ENCODE results near the gene MRGPRX3. TPM values are rescaled to one million over a fixed set of nuclear protein-coding genes. Genes with fewer than 3 reads are reported as not detected.

MRGPRX3 gene
- polyA plus RNA-seq, 4 donors: not detected

GRCh38 chr11:18140145-18140544 is 7.8 kb downstream of the MRGPRX3 start:
- FAIRE-seq (no peak), DNase-seq (no peak)
- WGBS, 3 donors: 89 to 96% (median 94%) methylated on average over 2 of the region's 2 CpGs
- H3K4me3 ChIP-seq (ENCODE audit: low read depth in 1 of 3, low read length in 3 of 3): no peak overlapping the region
- no peaks in the 10 kb centered on the region for H3K36me3 ChIP-seq (ENCODE audit: control insufficient read depth in 3 of 3, insufficient read depth in 2 of 3, low read depth in 1 of 3, low read length in 3 of 3)
- H3K9me3 ChIP-seq (ENCODE audit: control insufficient read depth in 2 of 2, insufficient read depth in 1 of 2, low read depth in 1 of 2, low read length in 1 of 2): no peaks in the 10 kb centered on the region
- H3K4me1 ChIP-seq (ENCODE audit: control insufficient read depth in 3 of 3, insufficient read depth in 2 of 3, low read depth in 1 of 3, low read length in 2 of 3): no peaks in the 10 kb centered on the region
- peaks cover 0 to 10% (median 0%) of the 10 kb centered on the region in 3 donors for H3K27me3 ChIP-seq (ENCODE audit: control insufficient read depth in 3 of 3, insufficient read depth in 3 of 3, low read length in 3 of 3)
- no peak overlapping the region for H3K27ac ChIP-seq (ENCODE audit: low read depth in 1 of 3, low read length in 2 of 3)

DNA sequence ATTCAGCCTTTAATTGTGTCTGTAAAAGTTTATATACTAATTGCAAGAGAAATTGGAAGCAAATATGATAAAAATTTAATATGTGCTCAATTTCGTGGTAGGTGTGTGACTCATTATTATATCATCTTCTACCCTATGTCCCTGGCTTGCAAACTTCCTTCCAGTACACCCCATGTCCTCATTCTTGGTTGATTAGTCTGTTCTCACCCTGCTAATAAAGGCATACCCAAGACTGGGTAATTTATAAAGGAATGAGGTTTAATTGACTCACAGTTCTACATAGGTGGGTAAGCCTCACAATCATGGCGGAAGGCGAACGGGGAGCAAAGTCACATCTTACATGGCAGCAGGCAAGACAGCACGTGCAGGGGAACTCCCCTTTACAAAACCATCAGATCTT is 11.9 kb downstream of the MRGPRX3 start:
- no peak for FAIRE-seq
- no peaks in the 10 kb centered on the region for H3K4me1 ChIP-seq (ENCODE audit: control insufficient read depth in 3 of 3, insufficient read depth in 2 of 3, low read depth in 1 of 3, low read length in 2 of 3)
- no peak for DNase-seq
- H3K4me3 ChIP-seq (ENCODE audit: low read depth in 1 of 3, low read length in 3 of 3): no peak overlapping the region
- H3K27ac ChIP-seq (ENCODE audit: low read depth in 1 of 3, low read length in 2 of 3): no peak overlapping the region
- H3K9me3 ChIP-seq (ENCODE audit: control insufficient read depth in 2 of 2, insufficient read depth in 1 of 2, low read depth in 1 of 2, low read length in 1 of 2): no peaks in the 10 kb centered on the region
- 62 to 70% (median 66%) methylated on average over 5 of the region's 5 CpGs for WGBS, 3 donors
- H3K27me3 ChIP-seq (ENCODE audit: control insufficient read depth in 3 of 3, insufficient read depth in 3 of 3, low read length in 3 of 3): peaks cover 0 to 10% (median 0%) of the 10 kb centered on the region in 3 donors
- H3K36me3 ChIP-seq (ENCODE audit: control insufficient read depth in 3 of 3, insufficient read depth in 2 of 3, low read depth in 1 of 3, low read length in 3 of 3): no peaks in the 10 kb centered on the region

GRCh38 chr11:18145025-18145424 is 12.7 kb downstream of the MRGPRX3 start:
- H3K4me3 ChIP-seq (ENCODE audit: low read depth in 1 of 3, low read length in 3 of 3): no peak overlapping the region
- peaks cover 0 to 6% (median 3%) of the 10 kb centered on the region in 3 donors for H3K27me3 ChIP-seq (ENCODE audit: control insufficient read depth in 3 of 3, insufficient read depth in 3 of 3, low read length in 3 of 3)
- 40 to 67% (median 57%) methylated on average over 2 of the region's 2 CpGs for WGBS, 3 donors
- DNase-seq (peak in 1 of 2 donors; percentile 3), FAIRE-seq (no peak)
- no peaks in the 10 kb centered on the region for H3K9me3 ChIP-seq (ENCODE audit: control insufficient read depth in 2 of 2, insufficient read depth in 1 of 2, low read depth in 1 of 2, low read length in 1 of 2)
- H3K4me1 ChIP-seq (ENCODE audit: control insufficient read depth in 3 of 3, insufficient read depth in 2 of 3, low read depth in 1 of 3, low read length in 2 of 3): no peaks in the 10 kb centered on the region
- H3K36me3 ChIP-seq (ENCODE audit: control insufficient read depth in 3 of 3, insufficient read depth in 2 of 3, low read depth in 1 of 3, low read length in 3 of 3): no peaks in the 10 kb centered on the region
- H3K27ac ChIP-seq (ENCODE audit: low read depth in 1 of 3, low read length in 2 of 3): no peak overlapping the region

- H3K27me3 ChIP-seq (ENCODE audit: control insufficient read depth in 3 of 3, insufficient read depth in 3 of 3, low read length in 3 of 3): peaks cover 0 to 6% (median 3%) of the 10 kb centered on the region in 3 donors
- DNase-seq (no peak), FAIRE-seq (no peak)
- no peaks in the 10 kb centered on the region for H3K4me1 ChIP-seq (ENCODE audit: control insufficient read depth in 3 of 3, insufficient read depth in 2 of 3, low read depth in 1 of 3, low read length in 2 of 3)
- no peak overlapping the region for H3K27ac ChIP-seq (ENCODE audit: low read depth in 1 of 3, low read length in 2 of 3)
- H3K4me3 ChIP-seq (ENCODE audit: low read depth in 1 of 3, low read length in 3 of 3): no peak overlapping the region
- 41 to 56% (median 43%) methylated on average over 3 of the region's 3 CpGs for WGBS, 3 donors
- no peaks in the 10 kb centered on the region for H3K9me3 ChIP-seq (ENCODE audit: control insufficient read depth in 2 of 2, insufficient read depth in 1 of 2, low read depth in 1 of 2, low read length in 1 of 2)
- H3K36me3 ChIP-seq (ENCODE audit: control insufficient read depth in 3 of 3, insufficient read depth in 2 of 3, low read depth in 1 of 3, low read length in 3 of 3): no peaks in the 10 kb centered on the region
Observed at GRCh38 chr11:18145837-18146236, 13.5 kb downstream of the MRGPRX3 start.

DNA sequence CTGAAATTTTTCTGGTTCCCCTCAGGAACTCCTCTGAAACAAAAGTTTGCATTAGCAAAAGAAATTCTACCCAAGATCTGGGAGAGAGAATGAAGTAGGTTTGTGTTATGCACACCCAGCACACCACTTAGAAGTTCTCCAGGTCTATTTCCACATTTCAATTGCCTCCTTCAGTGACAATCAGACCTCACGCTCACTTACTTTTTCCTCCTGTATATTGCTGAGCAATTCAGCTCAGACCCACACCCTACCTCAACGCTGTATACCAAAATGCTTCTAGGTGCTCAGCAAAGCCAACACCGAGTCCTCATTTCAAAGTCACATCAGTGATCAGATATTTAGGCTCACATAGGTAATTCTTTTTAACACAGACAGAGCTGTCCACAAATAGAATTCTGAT is 19.2 kb downstream of the MRGPRX3 start:
- no peak overlapping the region for H3K27ac ChIP-seq (ENCODE audit: low read depth in 1 of 3, low read length in 2 of 3)
- 77 to 85% (median 79%) methylated on average over 3 of the region's 3 CpGs for WGBS, 3 donors
- peaks cover 0 to 4% (median 3%) of the 10 kb centered on the region in 3 donors for H3K27me3 ChIP-seq (ENCODE audit: control insufficient read depth in 3 of 3, insufficient read depth in 3 of 3, low read length in 3 of 3)
- no peaks in the 10 kb centered on the region for H3K36me3 ChIP-seq (ENCODE audit: control insufficient read depth in 3 of 3, insufficient read depth in 2 of 3, low read depth in 1 of 3, low read length in 3 of 3)
- no peak overlapping the region for H3K4me3 ChIP-seq (ENCODE audit: low read depth in 1 of 3, low read length in 3 of 3)
- no peaks in the 10 kb centered on the region for H3K9me3 ChIP-seq (ENCODE audit: control insufficient read depth in 2 of 2, insufficient read depth in 1 of 2, low read depth in 1 of 2, low read length in 1 of 2)
- DNase-seq (no peak), FAIRE-seq (no peak)
- no peaks in the 10 kb centered on the region for H3K4me1 ChIP-seq (ENCODE audit: control insufficient read depth in 3 of 3, insufficient read depth in 2 of 3, low read depth in 1 of 3, low read length in 2 of 3)

DNA sequence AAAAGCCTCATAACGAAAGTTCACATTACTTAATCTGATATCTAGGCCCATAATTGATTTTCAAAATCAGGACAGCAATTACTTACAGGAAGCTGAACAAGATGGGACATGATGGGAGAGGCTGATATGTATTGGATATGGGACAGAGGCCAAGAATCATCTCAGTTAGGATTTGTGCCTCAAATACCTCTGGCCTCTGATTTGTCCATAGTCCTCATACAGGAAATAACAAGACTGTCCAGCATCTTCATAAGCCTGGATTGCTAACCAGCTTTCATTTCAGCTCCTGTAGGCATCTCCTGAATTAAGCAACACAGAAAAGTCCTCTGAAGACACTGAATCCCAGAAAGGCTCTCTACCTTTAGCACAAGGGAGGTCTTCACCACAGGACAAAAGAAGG is 36.0 kb downstream of the MRGPRX3 start:
- H3K4me3 ChIP-seq (ENCODE audit: low read depth in 1 of 3, low read length in 3 of 3): no peak overlapping the region
- no peak overlapping the region for H3K27ac ChIP-seq (ENCODE audit: low read depth in 1 of 3, low read length in 2 of 3)
- FAIRE-seq (no peak), DNase-seq (no peak)
- no peaks in the 10 kb centered on the region for H3K27me3 ChIP-seq (ENCODE audit: control insufficient read depth in 3 of 3, insufficient read depth in 3 of 3, low read length in 3 of 3)
- 32 to 47% (median 46%) methylated on average over 1 of the region's 1 CpG for whole genome bisulfite sequencing, 3 donors
- H3K4me1 ChIP-seq (ENCODE audit: control insufficient read depth in 3 of 3, insufficient read depth in 2 of 3, low read depth in 1 of 3, low read length in 2 of 3): no peaks in the 10 kb centered on the region
- H3K9me3 ChIP-seq (ENCODE audit: control insufficient read depth in 2 of 2, insufficient read depth in 1 of 2, low read depth in 1 of 2, low read length in 1 of 2): no peaks in the 10 kb centered on the region
- H3K36me3 ChIP-seq (ENCODE audit: control insufficient read depth in 3 of 3, insufficient read depth in 2 of 3, low read depth in 1 of 3, low read length in 3 of 3): no peaks in the 10 kb centered on the region

- H3K4me1 ChIP-seq (ENCODE audit: control insufficient read depth in 3 of 3, insufficient read depth in 2 of 3, low read depth in 1 of 3, low read length in 2 of 3): no peaks in the 10 kb centered on the region
- 51 to 73% (median 62%) methylated on average over 4 of the region's 4 CpGs for WGBS, 3 donors
Observed at GRCh38 chr11:18171377-18172000, 39.1 kb downstream of the MRGPRX3 start.

GRCh38 chr11:18172666-18173065 is 40.3 kb downstream of the MRGPRX3 start, which contains the start of gene MRGPRX4:
TSS of gene MRGPRX4 (plus strand) at chr11:18172837. CDS start at chr11:18173257, 420 bp downstream.
- FAIRE-seq (no peak), DNase-seq (no peak)
- H3K27ac ChIP-seq (ENCODE audit: low read depth in 1 of 3, low read length in 2 of 3): no peak within 1 kb of the TSS
- WGBS, 3 donors: 75 to 78% (median 78%) methylated on average over 3 of the region's 3 CpGs
- H3K4me1 ChIP-seq (ENCODE audit: control insufficient read depth in 3 of 3, insufficient read depth in 2 of 3, low read depth in 1 of 3, low read length in 2 of 3): no peaks in the 10 kb centered on the region
- H3K36me3 ChIP-seq (ENCODE audit: control insufficient read depth in 3 of 3, insufficient read depth in 2 of 3, low read depth in 1 of 3, low read length in 3 of 3): no peaks in the 10 kb centered on the region
- no peaks in the 10 kb centered on the region for H3K9me3 ChIP-seq (ENCODE audit: control insufficient read depth in 2 of 2, insufficient read depth in 1 of 2, low read depth in 1 of 2, low read length in 1 of 2)
- peaks cover 0 to 5% (median 0%) of the 10 kb centered on the region in 3 donors for H3K27me3 ChIP-seq (ENCODE audit: control insufficient read depth in 3 of 3, insufficient read depth in 3 of 3, low read length in 3 of 3)
- no peak within 1 kb of the TSS for H3K4me3 ChIP-seq (ENCODE audit: low read depth in 1 of 3, low read length in 3 of 3)

More at GRCh38 chr11:18171377-18172000, 39.1 kb downstream of the MRGPRX3 start:
- Histone ChIP-seq H3K9me3 (ENCODE audit: control insufficient read depth in 2 of 2, insufficient read depth in 1 of 2, low read depth in 1 of 2, low read length in 1 of 2) (no peaks in the 10 kb centered on the region), H3K4me3 (ENCODE audit: low read depth in 1 of 3, low read length in 3 of 3) (no peak overlapping the region), H3K36me3 (ENCODE audit: control insufficient read depth in 3 of 3, insufficient read depth in 2 of 3, low read depth in 1 of 3, low read length in 3 of 3) (no peaks in the 10 kb centered on the region), H3K27ac (ENCODE audit: low read depth in 1 of 3, low read length in 2 of 3) (no peak overlapping the region), H3K27me3 (ENCODE audit: control insufficient read depth in 3 of 3, insufficient read depth in 3 of 3, low read length in 3 of 3) (peaks cover 0 to 4% (median 0%) of the 10 kb centered on the region in 3 donors)
- FAIRE-seq (no peak), DNase-seq (peak in 1 of 2 donors; percentile 14)
